NT2/D1 (cell line): ENCODE data around the gene TIMM29.
"Not testable (repeated sequence)": the region's sequence is repeated elsewhere in the genome, so short reads cannot be mapped to it uniquely, and the experiment has no call there.

ENCODE experiments used
- DNase-seq: peaks from one replicate; pipeline ENCODE4 v3.0.0-alpha.2; 2011; ENCODE audit warnings: low read depth, low spot score
- H3K27me3 ChIP-seq: 2 replicates; pipeline ENCODE4 v1.6.0; 2011; ENCODE audit warnings: mild to moderate bottlenecking; ENCODE audit not compliant: insufficient read length, insufficient read depth
- H3K36me3 ChIP-seq: 2 replicates; pipeline ENCODE4 v1.6.1; 2011; ENCODE audit warnings: mild to moderate bottlenecking, low read length, mixed read lengths; ENCODE audit not compliant: insufficient read depth, insufficient read length
- H3K4me1 ChIP-seq: 2 replicates; pipeline ENCODE4 v1.5.1; 2011; ENCODE audit not compliant: insufficient read depth, insufficient read length
- H3K4me3 ChIP-seq: 2 replicates; pipeline ENCODE4 v1.5.1; 2011; ENCODE audit warnings: low read depth; ENCODE audit not compliant: insufficient read length
- H3K9ac ChIP-seq: 2 replicates; pipeline ENCODE4 v1.6.0; 2011; ENCODE audit warnings: low read depth; ENCODE audit not compliant: insufficient read length
- H3K9me3 ChIP-seq: 2 replicates; pipeline ENCODE4 v1.5.1; 2011; ENCODE audit warnings: mild to moderate bottlenecking, low read length; ENCODE audit not compliant: insufficient read depth
- SUZ12 ChIP-seq: IDR thresholded peaks from 2 replicates; pipeline ENCODE4 v1.6.1; 2011; ENCODE audit not compliant: insufficient read length, insufficient read depth; ENCODE audit errors: extremely low read depth
- YY1 ChIP-seq: IDR thresholded peaks from 2 replicates; pipeline ENCODE4 v1.6.1; 2011; ENCODE audit not compliant: insufficient read length, insufficient read depth
- ZNF274 ChIP-seq: IDR thresholded peaks from 2 replicates; pipeline ENCODE4 v1.6.1; 2011; ENCODE audit warnings: mild to moderate bottlenecking, low read depth, low read length

Gene TIMM29

DNA sequence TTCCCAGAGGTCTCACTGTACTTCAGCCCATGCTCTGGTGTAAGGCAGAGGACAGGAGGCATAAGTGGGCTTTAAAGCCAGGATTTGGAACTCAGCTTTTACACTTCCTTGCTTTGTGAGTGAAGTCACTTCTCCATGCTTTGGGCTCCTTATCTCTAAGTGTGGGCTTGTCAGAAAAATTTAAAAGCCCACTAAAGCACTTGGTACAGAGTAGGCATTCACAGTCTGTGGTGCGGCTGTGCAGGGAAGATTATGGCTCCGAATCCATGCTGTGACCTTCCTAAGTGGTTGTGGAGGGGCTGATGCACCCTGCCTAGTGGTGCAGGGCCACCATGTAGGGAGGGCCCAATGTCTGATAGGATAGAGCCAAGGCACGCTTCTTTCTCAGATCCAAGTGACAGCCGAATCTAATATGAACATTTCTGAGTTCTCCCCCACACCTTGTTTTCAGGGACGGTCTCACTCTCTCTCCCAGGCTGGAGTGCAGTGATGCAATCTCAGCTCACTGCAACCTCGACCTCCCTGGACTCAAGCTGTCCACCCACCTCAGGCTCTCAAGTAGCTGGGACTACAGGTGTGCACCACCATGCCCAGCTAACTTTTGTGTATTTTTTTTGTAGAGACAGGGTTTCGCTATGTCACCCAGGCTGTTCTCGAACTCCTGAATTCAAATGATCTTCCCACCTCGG, 6.9 kb downstream of the TIMM29 start:
- TF ChIP-seq SUZ12 (no peak), ZNF274 (no peak), YY1 (no peak)
- Histone ChIP-seq H3K4me3 (no peak overlapping the region), H3K9me3 (no peaks in the 10 kb centered on the region), H3K36me3 (peaks cover 19% of the 10 kb centered on the region), H3K4me1 (peaks cover 3% of the 10 kb centered on the region), H3K27me3 (no peaks in the 10 kb centered on the region), H3K9ac (no peak overlapping the region)
- DNase-seq = no peak

DNA sequence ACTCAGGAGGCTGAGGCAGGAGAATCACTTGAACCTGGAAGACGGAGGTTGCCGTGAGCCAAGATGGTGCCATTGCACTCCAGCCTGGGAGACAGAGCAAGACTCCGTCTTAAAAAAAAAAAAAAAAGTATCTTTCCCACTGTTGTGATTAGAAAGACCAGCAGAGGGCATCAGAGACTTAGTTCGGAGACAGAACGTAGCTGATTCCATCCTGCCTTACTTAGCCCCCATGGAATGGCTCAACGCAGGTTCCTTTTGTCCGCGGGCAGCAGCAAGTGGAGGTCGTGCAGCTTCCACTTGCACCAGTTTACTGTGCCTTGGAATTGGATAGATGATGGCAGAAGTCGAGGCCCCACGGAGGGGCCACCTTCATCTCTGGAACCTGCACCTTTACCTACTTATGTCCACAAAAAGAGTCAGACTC, 8.1 kb downstream of the TIMM29 start:
- H3K4me1 ChIP-seq = peaks cover 3% of the 10 kb centered on the region

DNA sequence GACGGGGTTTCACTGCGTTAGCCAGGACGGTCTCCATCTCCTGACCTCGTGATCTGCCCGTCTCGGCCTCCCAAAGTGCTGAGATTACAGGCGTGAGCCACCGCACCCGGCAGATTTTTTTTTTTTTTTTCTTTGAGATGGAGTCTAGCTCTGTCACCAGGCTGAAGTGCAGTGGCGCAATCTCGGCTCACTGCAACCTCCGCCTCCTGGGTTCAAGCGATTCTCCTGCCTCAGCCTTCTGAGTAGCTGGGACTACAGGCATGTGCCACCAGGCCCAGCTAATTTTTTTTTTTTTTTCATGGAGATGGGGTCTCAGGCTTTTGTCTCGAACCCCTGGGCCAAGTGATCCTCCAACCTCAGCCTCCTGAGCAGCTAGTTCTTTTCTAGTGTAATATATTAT, 13.0 kb downstream of the TIMM29 start:
- H3K36me3 ChIP-seq, H3K9ac ChIP-seq, H3K27me3 ChIP-seq, H3K4me3 ChIP-seq, DNase-seq, H3K4me1 ChIP-seq, H3K9me3 ChIP-seq: not testable (repeated sequence)

More for the DNA sequence above, 8.1 kb downstream of the TIMM29 start:
- Histone ChIP-seq H3K27me3 (no peaks in the 10 kb centered on the region), H3K9me3 (no peaks in the 10 kb centered on the region), H3K36me3 (peaks cover 14% of the 10 kb centered on the region), H3K4me3 (no peak overlapping the region), H3K9ac (peak overlapping the region; percentile 68)
- DNase-seq = peak; percentile 89
- TF ChIP-seq YY1 (no peak), SUZ12 (no peak), ZNF274 (no peak)

DNA sequence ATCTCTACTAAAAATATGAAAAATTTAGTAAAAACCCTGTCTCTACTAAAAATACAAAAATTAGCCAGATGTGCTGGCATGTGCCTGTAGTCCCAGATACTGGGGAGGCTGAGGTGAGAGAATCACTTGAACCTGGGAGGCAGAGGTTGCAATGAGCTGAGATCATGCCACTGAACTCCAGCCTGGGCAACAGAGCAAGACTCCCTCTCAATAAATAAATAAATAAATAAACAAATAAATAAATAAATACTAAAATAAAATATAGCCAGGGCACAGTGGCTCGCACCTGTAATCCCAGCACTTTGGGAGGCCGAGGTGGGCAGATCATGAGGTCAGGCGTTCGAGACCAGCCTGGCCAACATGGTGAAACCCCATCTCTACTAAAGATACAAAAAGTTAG, 14.8 kb downstream of the TIMM29 start:
- not testable (repeated sequence) for H3K4me1 ChIP-seq, DNase-seq, H3K27me3 ChIP-seq

DNA sequence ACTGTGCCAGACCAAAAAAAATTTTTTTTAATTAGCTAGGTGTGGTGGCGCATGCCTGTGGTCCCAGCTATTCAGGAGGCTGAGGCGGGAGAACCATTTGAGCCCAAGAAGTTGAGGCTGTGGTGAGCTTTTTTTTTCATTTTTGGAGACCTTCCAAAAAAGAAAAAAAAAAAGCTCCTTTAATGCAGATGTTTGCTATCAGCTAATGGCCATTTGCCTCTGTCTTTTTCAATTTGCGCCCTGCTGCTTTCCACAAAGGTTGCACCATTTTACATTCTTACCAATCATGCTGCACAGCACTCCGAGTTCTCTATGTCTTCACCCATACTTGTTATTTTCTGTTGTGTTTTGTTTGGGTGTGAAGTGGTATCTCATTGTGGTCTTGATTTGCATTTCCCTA, 16.7 kb downstream of the TIMM29 start:
- no peak overlapping the region for H3K4me3 ChIP-seq
- no peak overlapping the region for H3K9ac ChIP-seq
- H3K4me1 ChIP-seq = no peaks in the 10 kb centered on the region
- no peak for TF ChIP-seq SUZ12
- TF ChIP-seq YY1 = no peak
- TF ChIP-seq ZNF274 = no peak
- H3K27me3 ChIP-seq = no peaks in the 10 kb centered on the region
- H3K36me3 ChIP-seq = no peaks in the 10 kb centered on the region
- DNase-seq = no peak
- H3K9me3 ChIP-seq = no peaks in the 10 kb centered on the region

More for the DNA sequence above, 14.8 kb downstream of the TIMM29 start:
- H3K36me3 ChIP-seq, H3K9me3 ChIP-seq, H3K4me3 ChIP-seq, H3K9ac ChIP-seq: not testable (repeated sequence)

DNA sequence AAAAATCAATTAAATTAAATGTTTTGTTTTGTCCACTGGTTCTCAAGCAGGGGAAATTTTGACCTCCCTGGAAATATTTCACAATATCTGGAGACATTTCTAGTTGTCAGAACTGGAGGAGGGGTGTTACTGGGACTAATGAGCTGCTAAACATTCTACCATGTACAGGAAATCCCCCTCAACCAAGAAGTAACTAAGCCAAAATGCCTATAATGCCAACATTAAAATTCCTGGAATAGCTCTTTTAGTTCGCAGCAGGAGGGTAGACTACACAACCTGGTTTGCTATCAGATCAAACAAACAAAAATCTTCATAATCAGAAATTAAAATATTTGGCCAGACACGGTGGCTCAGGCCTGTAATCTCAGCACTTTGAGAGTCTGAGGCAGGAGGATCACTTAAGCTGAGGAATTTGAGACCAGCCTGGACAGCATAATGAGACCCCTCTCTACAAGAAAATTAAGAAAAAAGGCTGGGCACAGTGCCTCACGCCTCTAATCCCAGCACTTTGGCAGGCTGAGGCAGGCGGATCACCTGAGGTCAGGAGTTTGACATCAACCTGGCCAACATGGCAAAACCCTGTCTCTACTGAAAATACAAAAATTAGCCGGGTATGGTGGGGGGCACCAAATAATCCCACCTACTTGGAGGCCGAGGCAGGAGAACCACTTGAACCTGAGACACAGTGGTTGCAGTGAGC, 18.5 kb downstream of the TIMM29 start:
- Histone ChIP-seq H3K9ac (no peak overlapping the region), H3K27me3 (no peaks in the 10 kb centered on the region), H3K4me1 (no peaks in the 10 kb centered on the region), H3K9me3 (no peaks in the 10 kb centered on the region), H3K4me3 (no peak overlapping the region), H3K36me3 (no peaks in the 10 kb centered on the region)
- DNase-seq = no peak
- TF ChIP-seq YY1 (no peak), ZNF274 (no peak)

GRCh38 chr19:10952809-10953208, 24.2 kb downstream of the TIMM29 start:
- H3K9me3 ChIP-seq = no peaks in the 10 kb centered on the region
- H3K27me3 ChIP-seq = no peaks in the 10 kb centered on the region
- H3K4me3 ChIP-seq = no peak overlapping the region
- no peak overlapping the region for H3K9ac ChIP-seq
- no peaks in the 10 kb centered on the region for H3K4me1 ChIP-seq
- no peaks in the 10 kb centered on the region for H3K36me3 ChIP-seq
- TF ChIP-seq ZNF274 (no peak), SUZ12 (no peak), YY1 (no peak)
- DNase-seq = no peak

DNA sequence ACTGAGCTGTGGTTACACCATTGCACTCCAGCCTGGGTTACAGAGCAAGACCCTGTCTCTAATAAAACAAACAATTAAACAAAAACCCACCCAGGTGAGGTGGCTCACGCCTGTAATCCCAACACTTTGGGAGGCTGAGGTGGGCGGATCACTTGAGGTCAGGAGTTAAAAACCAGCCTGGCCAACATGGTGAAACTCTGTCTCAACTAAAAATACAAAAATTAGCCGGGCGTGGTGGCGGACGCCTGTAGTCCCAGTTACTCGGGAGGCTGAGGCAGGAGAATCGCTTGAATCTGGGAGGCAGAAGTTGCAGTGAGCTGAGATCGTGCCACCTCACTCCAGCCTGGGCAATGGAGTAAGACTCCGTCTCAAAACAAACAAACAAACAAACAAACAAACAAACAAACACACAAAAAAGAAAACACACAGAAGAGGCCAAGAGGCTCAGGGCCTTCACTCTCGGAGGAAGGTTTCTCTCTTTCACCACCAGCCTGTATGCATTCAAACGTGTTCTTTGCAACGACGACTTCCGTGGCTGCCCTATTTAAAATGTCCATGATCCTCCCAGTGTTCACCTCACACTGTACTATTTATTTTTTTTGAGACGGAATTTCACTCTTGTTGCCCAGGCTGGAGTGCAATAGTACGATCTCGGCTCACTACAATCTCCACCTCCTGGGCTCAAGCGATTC, 30.8 kb downstream of the TIMM29 start:
- not testable (repeated sequence) for H3K36me3 ChIP-seq, H3K9ac ChIP-seq, H3K27me3 ChIP-seq, DNase-seq, H3K4me3 ChIP-seq, H3K4me1 ChIP-seq, H3K9me3 ChIP-seq
